Middle frontal gyrus (tissue), 1 donor: ENCODE results near the gene TNFAIP3.

Experiments
- DNase-seq: peaks from one replicate; pipeline ENCODE4 v3.0.0-alpha.2; 2015; ENCODE audit warnings: low spot score; ENCODE audit errors: extremely low spot score

The TNFAIP3 gene

GRCh38 chr6:137919837-137920730, 53.0 kb downstream of the TNFAIP3 start:
- no peak for DNase-seq

DNA sequence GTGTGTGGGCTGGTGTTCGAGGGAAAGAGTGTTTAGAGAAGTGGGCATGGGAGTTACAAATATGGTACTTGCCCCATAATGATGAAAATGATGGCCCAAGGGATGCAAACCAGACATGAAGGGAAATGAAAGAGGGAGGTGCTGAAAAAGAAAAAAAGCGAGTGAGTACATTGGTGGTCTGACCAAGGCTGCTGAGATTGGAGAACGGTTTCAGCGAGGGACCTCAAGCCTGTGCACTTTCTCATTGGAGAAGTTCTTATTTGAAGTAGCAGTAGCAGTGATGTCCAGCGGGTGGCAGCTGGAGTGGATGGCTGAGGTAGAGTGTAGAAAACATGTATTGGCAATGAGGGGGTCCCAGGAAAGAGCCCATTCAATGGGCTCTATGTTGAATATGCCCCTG, 54.8 kb downstream of the TNFAIP3 start:
- DNase-seq: no peak

DNA sequence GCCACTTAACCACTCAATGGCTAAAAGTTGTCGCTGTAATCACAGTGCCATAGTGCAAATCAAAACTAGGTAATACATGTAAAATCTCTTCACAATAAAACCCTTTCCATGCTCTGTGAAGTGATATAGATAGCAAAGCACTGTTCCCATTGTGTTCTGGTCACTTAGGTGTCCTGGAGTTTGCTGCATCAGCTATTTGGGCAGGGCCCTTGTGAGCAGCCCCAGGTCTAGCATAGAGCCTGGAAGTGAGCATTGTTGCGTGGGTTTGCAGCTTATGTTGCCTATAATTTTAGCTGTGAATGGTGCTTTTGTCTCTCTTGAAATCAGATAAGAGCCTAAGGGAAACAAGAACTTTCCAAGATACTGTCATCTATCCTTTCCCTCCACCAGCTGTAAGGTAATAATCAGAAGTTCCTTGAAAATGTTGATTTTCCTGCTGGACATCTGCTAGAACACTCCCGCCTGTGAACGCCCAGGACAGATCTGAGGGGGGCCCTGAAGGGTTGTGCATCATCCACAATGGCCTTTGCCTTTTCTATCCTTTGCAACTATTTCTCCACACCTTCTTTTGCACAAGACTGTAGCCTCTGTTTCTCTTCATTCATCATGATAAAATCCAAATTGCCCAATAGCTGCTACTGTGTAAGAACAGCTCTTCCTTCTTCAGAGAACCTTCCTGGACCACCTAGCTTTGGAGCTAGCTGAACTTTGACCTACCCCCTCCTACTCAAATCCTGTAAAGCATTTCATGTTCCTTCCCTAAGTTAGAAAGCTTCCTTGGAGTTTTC, 57.0 kb downstream of the TNFAIP3 start:
- DNase-seq: no peak

DNA sequence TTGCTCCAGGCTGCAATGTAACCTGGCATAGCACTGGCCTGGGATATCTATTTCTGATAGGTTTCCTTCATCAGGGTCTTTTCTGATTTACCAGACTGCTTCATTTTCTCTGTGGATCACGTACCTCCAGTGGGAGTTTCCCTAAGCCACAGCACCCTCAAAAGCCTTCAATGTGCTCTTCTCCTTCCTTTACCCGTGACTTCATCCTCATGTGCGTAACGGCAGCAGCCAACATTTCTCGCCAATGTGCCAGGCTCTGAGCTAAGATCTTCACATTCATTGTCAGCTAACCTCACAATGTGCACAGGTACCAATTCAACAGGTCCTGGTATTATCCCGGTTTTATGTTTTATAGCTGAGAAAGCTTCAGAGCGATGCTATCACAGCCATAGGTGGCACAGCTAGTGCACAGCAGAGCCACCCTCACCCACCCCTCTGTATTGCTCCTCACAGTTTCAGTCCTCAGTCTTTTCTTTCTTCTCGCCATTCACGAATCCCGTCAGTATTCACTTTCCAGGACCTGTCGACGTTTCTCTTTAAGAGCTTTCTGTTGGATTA, 58.2 kb downstream of the TNFAIP3 start:
- no peak for DNase-seq

- DNase-seq: no peak
Observed at GRCh38 chr6:137926207-137926731, 59.2 kb downstream of the TNFAIP3 start.

DNA sequence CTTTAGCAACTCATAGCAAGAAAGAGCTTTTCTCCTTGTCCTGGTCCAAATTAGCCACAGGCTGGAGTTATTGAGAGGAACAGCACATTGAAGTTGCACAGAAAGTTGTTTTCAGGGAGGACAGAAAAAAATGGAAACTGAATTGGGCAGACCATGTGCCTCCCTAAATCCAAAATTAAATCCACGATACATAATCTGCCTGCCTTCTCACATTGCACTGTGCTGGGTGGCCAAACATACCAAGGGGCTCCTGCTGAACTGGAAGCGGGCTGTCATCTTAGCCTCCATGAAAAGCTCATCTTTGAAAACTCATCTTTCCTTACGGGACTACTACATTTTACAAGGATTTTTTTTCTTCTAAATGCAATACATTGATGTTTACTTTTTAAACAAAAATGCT, 59.9 kb downstream of the TNFAIP3 start:
- no peak for DNase-seq

GRCh38 chr6:137927777-137928218, 60.7 kb downstream of the TNFAIP3 start:
- DNase-seq: no peak

DNA sequence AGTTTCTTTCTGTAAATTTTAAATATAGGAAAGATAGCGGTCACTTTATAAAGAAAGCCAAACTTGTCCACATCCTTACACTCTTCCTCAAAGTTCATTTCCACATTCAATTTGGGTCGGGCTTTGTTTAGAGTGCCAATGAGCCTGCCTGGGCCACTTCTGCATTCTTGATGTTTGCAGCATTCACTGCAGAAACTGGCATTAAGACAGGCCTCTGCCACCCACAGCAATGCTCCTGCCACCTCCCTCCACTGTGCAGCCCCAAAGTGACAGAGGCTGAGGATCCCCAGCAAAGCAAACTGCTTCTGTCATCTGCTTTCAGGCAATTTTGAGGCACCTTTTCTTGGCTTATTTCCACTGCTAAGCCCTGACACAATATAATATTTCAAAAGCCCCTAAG, 61.2 kb downstream of the TNFAIP3 start:
- no peak for DNase-seq

DNA sequence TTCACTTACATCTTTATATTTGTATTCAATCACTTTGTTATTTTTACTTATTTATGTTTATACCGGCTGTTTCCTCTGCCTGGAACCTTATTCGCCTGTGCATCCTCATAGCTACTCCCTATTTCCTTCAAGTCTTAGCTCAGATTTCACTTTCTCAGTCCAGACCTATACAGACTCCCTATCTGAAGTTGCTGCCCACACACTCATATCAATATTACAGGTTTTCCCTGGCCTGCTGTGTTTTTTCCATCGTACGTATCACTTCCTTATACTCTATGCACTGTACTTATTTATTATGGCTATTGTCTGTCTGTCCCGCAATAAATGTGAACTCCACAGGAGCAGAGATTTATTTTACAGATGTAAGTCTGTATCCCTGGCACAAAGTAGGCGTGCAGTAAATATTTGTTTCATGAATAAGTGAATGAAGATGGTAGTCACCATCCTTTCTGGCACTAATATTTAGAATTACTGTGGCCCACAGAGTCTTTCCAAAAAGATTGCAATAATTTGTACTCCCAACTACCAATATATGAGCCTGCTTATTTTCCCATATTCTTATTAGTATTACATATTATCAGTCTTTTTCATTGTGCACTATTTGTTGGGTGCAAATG, 64.9 kb downstream of the TNFAIP3 start:
- no peak for DNase-seq
